Measurements from ENCODE around the gene OGA.

Gene OGA

GRCh38 chr10:101759309-101760247, 58.7 kb downstream of the OGA start (continued):
- TF ChIP-seq, protein P1, sequence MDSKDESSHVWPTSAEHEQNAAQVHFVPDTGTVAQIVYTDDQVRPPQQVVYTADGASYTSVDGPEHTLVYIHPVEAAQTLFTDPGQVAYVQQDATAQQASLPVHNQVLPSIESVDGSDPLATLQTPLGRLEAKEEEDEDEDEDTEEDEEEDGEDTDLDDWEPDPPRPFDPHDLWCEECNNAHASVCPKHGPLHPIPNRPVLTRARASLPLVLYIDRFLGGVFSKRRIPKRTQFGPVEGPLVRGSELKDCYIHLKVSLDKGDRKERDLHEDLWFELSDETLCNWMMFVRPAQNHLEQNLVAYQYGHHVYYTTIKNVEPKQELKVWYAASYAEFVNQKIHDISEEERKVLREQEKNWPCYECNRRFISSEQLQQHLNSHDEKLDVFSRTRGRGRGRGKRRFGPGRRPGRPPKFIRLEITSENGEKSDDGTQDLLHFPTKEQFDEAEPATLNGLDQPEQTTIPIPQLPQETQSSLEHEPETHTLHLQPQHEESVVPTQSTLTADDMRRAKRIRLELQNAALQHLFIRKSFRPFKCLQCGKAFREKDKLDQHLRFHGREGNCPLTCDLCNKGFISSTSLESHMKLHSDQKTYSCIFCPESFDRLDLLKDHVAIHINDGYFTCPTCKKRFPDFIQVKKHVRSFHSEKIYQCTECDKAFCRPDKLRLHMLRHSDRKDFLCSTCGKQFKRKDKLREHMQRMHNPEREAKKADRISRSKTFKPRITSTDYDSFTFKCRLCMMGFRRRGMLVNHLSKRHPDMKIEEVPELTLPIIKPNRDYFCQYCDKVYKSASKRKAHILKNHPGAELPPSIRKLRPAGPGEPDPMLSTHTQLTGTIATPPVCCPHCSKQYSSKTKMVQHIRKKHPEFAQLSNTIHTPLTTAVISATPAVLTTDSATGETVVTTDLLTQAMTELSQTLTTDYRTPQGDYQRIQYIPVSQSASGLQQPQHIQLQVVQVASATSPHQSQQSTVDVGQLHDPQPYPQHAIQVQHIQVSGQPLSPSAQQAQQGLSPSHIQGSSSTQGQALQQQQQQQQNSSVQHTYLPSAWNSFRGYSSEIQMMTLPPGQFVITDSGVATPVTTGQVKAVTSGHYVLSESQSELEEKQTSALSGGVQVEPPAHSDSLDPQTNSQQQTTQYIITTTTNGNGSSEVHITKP (tag by site-specific recombination; IDR thresholded peaks at IDR 0.05), result 0 out of 2 replicates have a peak, but pooled peaks have one; percentile 21

DNA sequence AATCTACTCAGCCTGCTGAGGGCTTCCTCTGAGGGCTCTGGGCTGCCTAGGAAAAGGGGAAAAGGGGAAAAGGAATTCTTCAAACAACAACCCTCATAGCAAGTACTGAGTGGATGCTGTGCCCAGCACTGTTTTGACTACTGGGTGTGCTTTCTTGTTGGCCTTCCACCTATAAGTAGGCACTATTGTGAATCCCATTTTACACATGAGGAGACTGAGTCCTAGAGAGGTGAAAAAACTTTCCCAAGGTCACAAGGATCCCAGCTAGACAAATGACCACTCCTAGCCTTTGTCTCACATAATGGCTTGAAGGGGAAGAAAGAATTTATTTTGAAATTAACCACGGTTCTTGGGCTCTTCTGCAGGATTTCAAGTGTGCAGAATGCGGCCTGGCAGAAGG, 59.4 kb downstream of the OGA start:
- Histone ChIP-seq H3K9me3 (ENCODE audit: control insufficient read depth, insufficient read depth, low read depth, low read length) (no peaks in the 10 kb centered on the region), H3K4me3 (ENCODE audit: low read depth, low read length) (no peak overlapping the region), H3K27ac (ENCODE audit: extremely low read depth, low read depth, low read length) (no peak overlapping the region), H3K4me1 (ENCODE audit: control insufficient read depth, insufficient read depth, low read length) (peaks cover 8% of the 10 kb centered on the region), H3K36me3 (ENCODE audit: control insufficient read depth in 2 of 2, insufficient read depth in 1 of 2, low read length in 2 of 2) (no peaks in the 10 kb centered on the region)
- TF ChIP-seq HIC1 (tag by site-specific recombination; IDR thresholded peaks at IDR 0.05) (no peak), ZNF26 (tag by site-specific recombination; IDR thresholded peaks at IDR 0.05) (no peak), ZNF76 (tag by site-specific recombination; IDR thresholded peaks at IDR 0.05; ENCODE audit: borderline replicate concordance, low read depth) (no peak), BCL11A (tag by site-specific recombination; IDR thresholded peaks at IDR 0.05; ENCODE audit: low read depth) (no peak), ZNF24 (tag by site-specific recombination; IDR thresholded peaks at IDR 0.05) (no peak), ZNF214 (tag by site-specific recombination; IDR thresholded peaks at IDR 0.05; ENCODE audit: borderline replicate concordance) (no peak), ZNF488 (tag by site-specific recombination; IDR thresholded peaks at IDR 0.05) (no peak), ZFP37 (tag by site-specific recombination; IDR thresholded peaks at IDR 0.05) (no peak), KLF1 (tag by site-specific recombination; IDR thresholded peaks at IDR 0.05) (no peak), PRDM6 (tag by site-specific recombination; IDR thresholded peaks at IDR 0.05) (no peak), ZNF266 (tag by site-specific recombination; IDR thresholded peaks at IDR 0.05; ENCODE audit: low read depth) (no peak), ZNF169 (tag by site-specific recombination; IDR thresholded peaks at IDR 0.05) (no peak), GLI2 (tag by site-specific recombination; IDR thresholded peaks at IDR 0.05; ENCODE audit: borderline replicate concordance, low read depth) (no peak), ZNF707 (tag by site-specific recombination; IDR thresholded peaks at IDR 0.05) (no peak), ZNF174 (tag by site-specific recombination; IDR thresholded peaks at IDR 0.05) (no peak), OSR2 (tag by site-specific recombination; IDR thresholded peaks at IDR 0.05) (no peak), TRIM28 (IDR thresholded peaks at IDR 0.05; ENCODE audit: borderline replicate concordance, low read length) (no peak), REPIN1 (tag by site-specific recombination; IDR thresholded peaks at IDR 0.05; ENCODE audit: low read depth) (no peak), ZNF335 (tag by site-specific recombination; conservative IDR thresholded peaks at IDR 0.05) (no peak), ZNF501 (tag by site-specific recombination; IDR thresholded peaks at IDR 0.05) (no peak)
- ChIA-PET POLR2A (interaction anchor here (0.6 kb wide), 1 partner anchor 169 kb away, joined by 3 read pairs; no protein-coding TSS in a partner anchor), CTCF (interaction anchor here (0.5 to 6.5 kb wide), 5 partner anchors 9 to 481 kb away, joined by 3 to 30 read pairs (median 5); partner anchors contain the start of gene NPM3)
